Measurements from ENCODE around the gene INPP5F.

The INPP5F gene

GRCh38 chr10:119830851-119831250 is 105.0 kb downstream of the INPP5F start:
- no peak overlapping the region for H3K4me3 ChIP-seq (ENCODE audit: low read length)
- no peak for DNase-seq (ENCODE audit: low read depth)
- no peak for TF ChIP-seq CTCF (conservative IDR thresholded peaks at IDR 0.05; ENCODE audit: low read length)

- no peak for TF ChIP-seq CTCF (conservative IDR thresholded peaks at IDR 0.05; ENCODE audit: low read length)
- H3K4me3 ChIP-seq (ENCODE audit: low read length) = no peak overlapping the region
- DNase-seq (ENCODE audit: low read depth) = no peak
These were observed 105.8 kb downstream of the INPP5F start for GRCh38 chr10:119831656-119832055.

- no peak for DNase-seq (ENCODE audit: low read depth)
- H3K4me3 ChIP-seq (ENCODE audit: low read length) = no peak overlapping the region
- TF ChIP-seq CTCF (conservative IDR thresholded peaks at IDR 0.05; ENCODE audit: low read length) = no peak
These were observed 107.1 kb downstream of the INPP5F start for GRCh38 chr10:119832951-119833350.

GRCh38 chr10:119834188-119834587 is 108.3 kb downstream of the INPP5F start:
- no peak for DNase-seq (ENCODE audit: low read depth)
- no peak for TF ChIP-seq CTCF (conservative IDR thresholded peaks at IDR 0.05; ENCODE audit: low read length)
- H3K4me3 ChIP-seq (ENCODE audit: low read length) = no peak overlapping the region

- H3K4me3 ChIP-seq (ENCODE audit: low read length) = no peak overlapping the region
- TF ChIP-seq CTCF (conservative IDR thresholded peaks at IDR 0.05; ENCODE audit: low read length) = no peak
- no peak for DNase-seq (ENCODE audit: low read depth)
These were observed 119.8 kb downstream of the INPP5F start for GRCh38 chr10:119845656-119846055.

- H3K4me3 ChIP-seq (ENCODE audit: low read length) = no peak overlapping the region
- peak; percentile 79 for DNase-seq (ENCODE audit: low read depth)
- no peak for TF ChIP-seq CTCF (conservative IDR thresholded peaks at IDR 0.05; ENCODE audit: low read length)
These were observed 123.4 kb downstream of the INPP5F start for GRCh38 chr10:119849031-119849789.

- H3K4me3 ChIP-seq (ENCODE audit: low read length) = no peak overlapping the region
- no peak for TF ChIP-seq CTCF (conservative IDR thresholded peaks at IDR 0.05; ENCODE audit: low read length)
- no peak for DNase-seq (ENCODE audit: low read depth)
These were observed 124.1 kb downstream of the INPP5F start for GRCh38 chr10:119849944-119850343.

Data from AG10803 (cell line).